GM20000 (cell line): ENCODE measurements around the gene C22orf15.

Experiments
- DNase-seq: peaks from one replicate; pipeline ENCODE4 v3.0.0; 2012; ENCODE audit warnings: low spot score
- TF ChIP-seq, protein P1 (sequence below): IDR thresholded peaks from 2 replicates; pipeline ENCODE4 v1.5.1; 2012; ENCODE audit warnings: mild to moderate bottlenecking, control low read depth; ENCODE audit errors: extremely low read depth, missing control alignments

Gene C22orf15, protein sequence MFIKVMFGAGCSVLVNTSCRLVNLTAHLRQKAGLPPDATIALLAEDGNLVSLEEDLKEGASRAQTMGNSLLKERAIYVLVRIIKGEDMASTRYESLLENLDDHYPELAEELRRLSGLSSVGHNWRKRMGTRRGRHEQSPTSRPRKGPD

DNA sequence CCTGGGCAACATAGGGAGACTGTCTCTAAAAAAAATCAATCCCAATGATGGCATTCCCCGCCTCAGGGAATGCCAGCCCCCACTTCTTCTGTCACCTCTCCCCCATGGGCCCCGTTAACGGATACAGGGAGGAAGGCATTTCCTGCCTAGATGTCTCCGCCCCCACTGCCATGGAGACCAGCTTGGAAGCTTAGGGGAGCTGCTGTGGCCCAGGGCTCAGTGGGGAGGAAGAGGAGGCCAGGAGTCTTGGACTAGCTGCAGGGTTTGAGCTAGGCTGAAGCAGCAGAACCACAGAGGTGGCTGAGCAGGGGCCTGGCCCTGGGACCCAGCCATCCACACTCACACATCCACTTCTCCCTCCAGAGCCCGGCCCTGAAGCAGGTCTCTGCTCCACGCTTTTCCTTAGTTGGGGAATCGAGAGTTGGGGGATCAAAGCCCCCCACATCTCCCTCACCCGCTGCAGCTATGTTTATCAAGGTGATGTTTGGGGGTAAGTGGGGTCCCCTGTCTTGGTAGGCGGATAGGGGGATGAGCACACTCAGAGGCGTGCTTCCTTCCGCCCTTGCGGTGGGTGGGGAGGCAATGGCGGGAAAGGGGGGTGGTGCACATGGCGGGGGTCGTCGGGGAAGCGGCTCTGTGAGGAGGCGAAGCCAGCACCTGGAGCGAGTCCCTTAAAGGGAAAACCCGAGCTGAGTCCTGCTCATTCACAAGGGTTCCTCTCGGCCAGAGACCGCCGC lies at the start of gene C22orf15:
C22orf15 (plus strand) TSS at position 149 of the 737 bp plus-strand sequence; CDS start at position 466, 317 bp downstream.
- TF ChIP-seq, protein P1, sequence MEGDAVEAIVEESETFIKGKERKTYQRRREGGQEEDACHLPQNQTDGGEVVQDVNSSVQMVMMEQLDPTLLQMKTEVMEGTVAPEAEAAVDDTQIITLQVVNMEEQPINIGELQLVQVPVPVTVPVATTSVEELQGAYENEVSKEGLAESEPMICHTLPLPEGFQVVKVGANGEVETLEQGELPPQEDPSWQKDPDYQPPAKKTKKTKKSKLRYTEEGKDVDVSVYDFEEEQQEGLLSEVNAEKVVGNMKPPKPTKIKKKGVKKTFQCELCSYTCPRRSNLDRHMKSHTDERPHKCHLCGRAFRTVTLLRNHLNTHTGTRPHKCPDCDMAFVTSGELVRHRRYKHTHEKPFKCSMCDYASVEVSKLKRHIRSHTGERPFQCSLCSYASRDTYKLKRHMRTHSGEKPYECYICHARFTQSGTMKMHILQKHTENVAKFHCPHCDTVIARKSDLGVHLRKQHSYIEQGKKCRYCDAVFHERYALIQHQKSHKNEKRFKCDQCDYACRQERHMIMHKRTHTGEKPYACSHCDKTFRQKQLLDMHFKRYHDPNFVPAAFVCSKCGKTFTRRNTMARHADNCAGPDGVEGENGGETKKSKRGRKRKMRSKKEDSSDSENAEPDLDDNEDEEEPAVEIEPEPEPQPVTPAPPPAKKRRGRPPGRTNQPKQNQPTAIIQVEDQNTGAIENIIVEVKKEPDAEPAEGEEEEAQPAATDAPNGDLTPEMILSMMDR: no peak
- no peak for DNase-seq

DNA sequence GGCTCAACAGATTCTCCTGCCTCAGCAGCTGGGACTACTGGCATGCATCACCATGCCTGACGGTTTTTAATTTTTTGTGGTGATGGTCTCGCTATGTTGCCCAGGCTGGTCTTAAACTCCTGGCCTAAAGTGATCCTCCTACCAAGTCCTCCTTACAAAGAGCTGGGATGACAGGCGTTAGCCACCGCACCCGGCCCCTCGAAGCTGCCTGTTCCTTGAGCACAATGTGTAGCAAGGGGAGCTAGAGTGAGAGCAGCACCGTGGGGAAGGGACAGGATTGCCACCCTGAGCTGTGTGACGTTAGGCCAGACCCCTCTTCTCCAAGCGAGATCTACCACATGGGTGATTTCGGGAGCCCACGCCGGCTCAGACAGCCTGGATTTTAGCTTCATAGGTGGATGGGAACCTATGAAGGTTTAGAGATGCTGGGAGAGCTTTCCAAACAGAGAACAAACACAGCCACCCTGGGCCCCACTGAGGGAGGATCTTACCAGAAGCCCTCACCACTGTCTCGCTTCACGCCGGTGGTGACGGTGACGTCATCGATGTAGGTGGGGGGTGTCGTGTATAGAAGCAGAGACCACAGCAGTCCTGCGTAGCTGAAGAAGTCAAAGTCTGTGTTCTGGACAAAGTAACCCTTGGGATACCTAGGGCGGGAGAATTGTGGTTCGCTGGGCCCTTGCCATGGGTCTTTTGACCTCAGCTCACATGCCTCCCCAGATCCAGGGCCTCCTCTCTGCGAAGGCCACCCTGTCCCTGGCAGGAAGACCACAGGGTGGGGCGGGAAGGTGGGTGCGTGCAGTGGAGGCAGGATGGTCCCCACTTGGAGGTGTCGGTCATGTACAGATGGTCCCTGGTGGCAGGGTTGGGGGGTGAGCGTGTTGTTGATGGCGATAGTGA lies 48.8 kb upstream of the C22orf15 start:
- TF ChIP-seq, protein P1: no peak
- DNase-seq: no peak

DNA sequence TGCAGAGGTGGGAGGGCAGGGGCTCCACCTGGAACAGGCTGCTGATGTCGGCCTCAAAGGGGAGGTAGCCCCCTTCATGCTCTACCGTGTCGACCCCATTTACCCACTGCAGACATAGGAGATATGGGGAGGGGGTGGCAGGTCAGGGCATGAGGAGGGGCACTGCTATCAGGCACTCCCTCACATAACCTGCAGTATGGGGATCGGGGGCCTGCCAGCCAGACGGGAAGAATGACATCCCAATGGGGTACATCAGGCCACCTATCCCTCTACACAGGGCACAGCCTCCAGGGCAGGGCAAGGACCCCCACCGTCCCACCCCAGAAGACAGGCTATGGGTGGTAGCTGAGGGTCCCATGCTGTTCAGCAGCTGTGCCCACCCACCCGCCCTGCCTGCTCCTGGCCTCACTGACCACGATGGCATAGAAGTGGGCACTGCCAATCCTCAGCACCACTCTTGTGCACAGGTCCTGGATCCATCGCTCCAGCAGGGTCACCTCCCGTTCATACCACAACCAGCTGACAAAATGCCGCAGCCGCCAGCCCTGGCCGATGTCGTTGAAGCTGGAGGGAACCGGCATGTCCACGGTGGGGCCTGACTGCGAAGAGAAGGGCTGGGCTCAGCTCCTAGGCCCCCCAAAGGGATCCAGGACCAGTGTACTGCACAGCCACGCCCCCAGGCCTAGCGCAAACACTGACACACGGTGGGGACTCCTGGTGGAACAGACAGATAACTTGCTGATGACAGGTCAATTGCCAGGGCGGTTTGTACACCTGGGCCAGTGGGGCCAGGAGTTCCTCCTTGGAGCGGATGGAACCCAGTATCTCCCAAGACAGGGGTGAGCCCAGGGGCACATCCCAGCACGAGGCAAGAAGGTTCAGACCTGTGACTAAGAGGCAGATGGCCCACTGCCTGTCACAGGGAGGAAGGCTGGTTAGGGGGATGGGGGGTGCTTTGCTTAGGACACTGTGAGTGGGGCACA lies 47.9 kb upstream of the C22orf15 start:
- DNase-seq: no peak
- TF ChIP-seq, protein P1: no peak

DNA sequence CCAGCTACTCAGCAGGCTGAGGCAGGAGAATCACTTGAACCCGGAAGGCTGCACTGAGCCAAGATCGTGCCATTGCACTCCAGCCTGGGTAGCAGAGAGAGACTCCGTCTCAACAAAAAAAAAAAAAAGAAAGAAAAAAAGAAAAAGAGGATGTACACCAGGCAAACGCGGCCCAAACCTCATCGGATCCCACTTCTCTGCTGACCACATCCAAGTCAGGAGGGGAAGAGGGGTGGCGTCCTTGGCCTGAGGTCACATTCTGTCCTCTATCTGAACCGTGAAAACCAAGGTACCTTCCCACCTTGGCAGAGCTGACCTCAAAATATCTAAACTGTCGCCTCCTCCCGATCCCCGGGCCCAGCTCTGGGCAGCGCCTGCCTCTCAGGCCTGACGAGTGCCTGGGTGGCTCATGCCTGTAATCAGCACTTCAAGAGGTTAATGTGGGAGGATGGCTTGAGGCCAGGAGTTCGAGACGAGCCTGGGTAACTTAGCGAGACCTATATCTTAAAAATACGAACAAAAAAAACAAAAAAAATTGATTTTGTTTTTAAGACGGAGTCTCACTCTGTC lies 46.9 kb upstream of the C22orf15 start:
- TF ChIP-seq, protein P1: no peak
- no peak for DNase-seq

DNA sequence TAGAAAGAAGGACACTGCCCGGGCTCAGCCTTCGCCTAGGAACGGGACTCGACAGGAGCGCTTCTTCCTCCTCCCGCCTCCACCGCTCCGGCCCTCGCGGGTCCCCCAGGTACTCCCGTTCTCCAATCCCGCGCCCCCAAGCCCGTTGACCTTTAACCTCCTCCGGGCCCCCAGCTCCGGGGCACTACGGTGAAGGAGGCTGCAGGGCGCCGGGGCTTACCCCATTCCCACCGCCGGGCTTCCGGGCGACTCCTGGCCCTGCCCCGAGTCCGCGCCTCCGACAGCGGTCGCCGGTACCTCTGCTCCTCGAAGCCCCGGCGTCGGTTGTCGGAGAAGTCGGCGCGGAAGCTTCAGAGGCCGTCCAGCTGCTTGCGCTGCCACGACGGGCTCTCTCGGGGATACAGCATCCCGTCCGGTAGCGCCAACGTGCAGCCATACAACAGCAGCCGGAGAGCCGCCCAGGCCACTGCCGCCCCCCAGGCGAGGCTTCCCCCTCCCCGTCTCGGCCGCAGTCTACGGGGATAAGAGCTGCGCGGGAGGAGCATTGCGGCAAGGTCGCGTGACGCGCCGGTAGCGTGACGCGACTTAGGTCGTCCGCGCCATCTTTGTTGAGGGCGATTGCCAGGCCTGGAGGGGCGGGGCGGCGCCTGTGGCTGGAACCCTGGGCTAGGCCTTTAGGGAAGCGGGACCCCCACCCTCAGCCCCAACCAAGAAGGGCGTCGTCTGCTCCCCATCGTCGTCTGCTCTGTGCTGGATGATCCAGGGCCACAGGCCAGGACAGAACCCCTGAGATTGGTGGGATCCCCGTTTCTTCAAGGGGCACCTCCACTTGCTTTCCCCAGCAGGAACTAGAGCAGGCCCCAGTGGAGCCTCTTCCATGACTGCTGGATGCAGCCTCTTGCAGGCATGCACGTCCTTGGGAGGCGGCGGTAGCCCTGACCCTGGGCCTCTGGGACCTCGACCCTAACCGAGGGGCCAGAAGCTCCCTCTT lies 45.7 kb upstream of the C22orf15 start:
- DNase-seq: peak; percentile 90
- TF ChIP-seq, protein P1: no peak
